GM21360 (cell line): ENCODE measurements around the gene SRCAP.
A peak's percentile ranks its signal among the peaks of the same experiment; 100 is the strongest.

Experiments
- ATAC-seq: cut with Tn5 transposase; IDR thresholded peaks from one replicate; pipeline ENCODE4 v1.9.1; 2021; ENCODE audit warnings: mild to moderate bottlenecking, moderate library complexity; ENCODE audit not compliant: unreplicated experiment

The SRCAP gene

DNA sequence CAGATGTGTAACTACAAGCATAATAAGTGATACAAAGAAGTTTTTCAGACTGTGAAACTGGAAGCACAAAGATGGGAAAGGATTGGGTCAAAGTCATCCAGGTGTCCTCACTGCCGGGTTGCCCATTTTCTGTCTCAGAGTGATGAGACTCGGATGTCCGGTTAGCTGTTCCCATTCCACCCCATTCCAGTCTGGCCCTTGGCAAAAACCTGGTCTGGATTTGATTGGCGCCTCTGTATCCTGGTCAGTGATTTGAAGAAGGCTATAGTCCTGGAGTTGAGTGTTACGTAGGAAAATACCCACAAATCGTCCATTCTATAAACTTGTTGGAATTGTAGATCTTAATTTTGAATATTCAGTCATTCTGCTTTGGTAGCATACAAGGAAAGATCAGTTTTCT lies 29.4 kb downstream of the SRCAP start:
- ATAC-seq, result no peak

DNA sequence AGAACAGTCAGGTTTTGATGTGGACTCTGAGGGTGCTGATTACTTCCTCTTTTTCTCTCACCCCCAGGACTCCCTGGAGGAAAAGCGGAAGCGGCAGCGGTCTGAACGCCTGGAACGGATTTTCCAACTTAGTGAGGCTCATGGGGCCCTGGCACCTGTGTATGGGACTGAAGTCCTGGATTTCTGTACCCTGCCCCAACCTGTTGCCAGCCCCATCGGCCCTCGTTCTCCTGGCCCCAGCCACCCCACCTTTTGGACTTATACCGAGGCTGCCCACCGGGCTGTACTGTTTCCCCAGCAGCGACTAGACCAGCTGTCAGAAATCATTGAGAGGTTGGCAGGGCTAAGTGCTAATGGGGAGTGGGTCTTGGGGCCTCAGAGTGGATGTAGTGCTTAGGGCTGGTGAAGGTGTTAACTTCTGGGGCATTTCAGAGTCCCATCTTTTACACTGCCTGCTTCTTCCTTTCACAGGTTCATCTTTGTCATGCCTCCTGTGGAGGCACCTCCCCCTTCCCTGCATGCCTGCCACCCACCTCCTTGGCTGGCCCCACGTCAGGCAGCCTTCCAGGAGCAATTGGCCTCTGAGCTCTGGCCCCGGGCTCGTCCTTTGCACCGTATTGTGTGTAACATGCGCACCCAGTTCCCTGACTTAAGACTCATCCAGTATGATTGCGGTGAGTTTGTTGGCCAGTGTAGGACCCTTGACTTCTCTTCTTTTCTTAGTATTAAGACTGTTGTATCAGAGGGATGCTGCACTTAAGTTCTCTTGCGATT lies 30.1 kb downstream of the SRCAP start:
- no peak for ATAC-seq

DNA sequence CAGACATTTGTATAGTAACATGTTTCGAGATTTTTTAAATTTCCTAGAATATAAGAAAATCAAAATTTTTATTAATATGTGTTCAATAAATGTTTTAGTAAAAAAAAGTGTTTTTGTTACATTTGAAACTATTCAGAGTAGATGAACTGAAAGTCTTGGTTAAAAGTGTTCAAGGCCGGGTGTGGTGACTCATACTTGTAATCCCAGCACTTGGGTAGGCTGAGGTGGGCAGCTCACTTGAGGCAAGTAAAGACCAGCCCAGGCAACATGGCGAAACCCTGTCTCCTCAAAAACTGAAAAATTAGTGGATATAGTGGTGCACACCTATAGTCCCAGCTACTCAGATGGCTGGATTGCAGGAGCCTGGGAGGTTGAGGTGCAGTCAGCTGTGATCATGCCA lies 32.4 kb downstream of the SRCAP start:
- no peak for ATAC-seq

DNA sequence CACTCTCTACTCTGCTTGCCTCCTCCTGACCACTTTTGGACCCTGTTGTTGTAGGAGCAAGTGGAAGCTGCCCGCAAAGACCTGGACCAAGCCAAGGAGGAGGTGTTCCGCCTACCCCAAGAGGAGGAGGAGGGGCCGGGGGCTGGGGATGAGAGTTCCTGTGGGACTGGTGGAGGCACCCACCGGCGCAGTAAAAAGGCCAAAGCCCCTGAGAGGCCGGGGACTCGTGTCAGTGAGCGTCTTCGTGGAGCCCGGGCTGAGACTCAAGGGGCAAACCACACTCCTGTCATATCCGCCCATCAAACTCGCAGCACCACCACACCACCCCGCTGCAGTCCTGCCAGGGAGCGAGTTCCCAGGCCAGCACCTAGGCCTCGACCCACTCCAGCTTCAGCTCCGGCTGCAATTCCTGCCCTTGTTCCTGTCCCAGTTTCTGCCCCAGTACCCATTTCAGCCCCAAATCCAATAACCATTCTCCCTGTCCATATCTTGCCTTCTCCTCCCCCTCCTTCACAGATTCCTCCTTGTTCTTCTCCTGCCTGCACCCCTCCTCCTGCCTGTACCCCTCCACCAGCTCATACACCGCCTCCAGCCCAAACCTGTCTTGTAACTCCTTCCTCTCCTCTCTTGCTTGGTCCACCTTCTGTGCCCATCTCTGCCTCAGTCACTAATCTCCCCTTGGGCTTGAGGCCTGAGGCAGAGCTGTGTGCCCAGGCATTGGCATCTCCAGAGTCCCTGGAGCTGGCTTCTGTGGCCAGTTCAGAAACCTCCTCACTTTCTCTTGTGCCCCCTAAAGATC lies 38.2 kb downstream of the SRCAP start:
- ATAC-seq, result no peak

DNA sequence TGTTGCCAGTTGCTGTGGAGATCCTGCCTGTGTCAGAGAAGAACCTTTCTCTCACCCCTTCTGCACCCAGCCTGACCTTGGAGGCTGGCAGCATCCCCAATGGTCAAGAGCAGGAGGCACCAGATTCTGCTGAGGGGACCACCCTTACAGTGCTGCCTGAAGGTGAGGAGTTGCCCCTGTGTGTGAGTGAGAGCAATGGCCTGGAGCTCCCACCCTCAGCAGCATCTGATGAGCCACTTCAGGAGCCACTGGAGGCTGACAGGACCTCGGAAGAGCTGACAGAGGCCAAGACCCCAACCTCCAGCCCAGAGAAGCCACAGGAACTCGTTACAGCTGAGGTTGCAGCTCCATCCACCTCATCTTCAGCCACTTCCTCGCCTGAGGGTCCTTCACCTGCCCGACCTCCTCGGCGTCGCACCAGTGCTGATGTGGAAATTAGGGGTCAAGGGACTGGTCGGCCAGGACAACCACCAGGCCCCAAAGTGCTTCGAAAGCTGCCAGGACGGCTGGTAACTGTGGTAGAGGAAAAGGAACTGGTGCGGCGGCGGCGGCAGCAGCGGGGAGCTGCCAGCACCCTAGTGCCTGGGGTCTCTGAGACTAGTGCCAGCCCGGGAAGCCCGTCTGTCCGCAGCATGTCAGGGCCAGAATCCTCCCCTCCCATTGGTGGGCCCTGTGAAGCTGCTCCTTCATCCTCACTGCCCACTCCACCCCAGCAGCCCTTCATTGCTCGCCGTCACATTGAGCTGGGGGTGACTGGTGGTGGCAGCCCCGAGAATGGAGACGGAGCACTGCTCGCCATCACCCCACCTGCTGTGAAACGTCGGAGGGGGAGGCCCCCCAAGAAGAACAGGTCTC lies 39.0 kb downstream of the SRCAP start:
- ATAC-seq, result no peak

DNA sequence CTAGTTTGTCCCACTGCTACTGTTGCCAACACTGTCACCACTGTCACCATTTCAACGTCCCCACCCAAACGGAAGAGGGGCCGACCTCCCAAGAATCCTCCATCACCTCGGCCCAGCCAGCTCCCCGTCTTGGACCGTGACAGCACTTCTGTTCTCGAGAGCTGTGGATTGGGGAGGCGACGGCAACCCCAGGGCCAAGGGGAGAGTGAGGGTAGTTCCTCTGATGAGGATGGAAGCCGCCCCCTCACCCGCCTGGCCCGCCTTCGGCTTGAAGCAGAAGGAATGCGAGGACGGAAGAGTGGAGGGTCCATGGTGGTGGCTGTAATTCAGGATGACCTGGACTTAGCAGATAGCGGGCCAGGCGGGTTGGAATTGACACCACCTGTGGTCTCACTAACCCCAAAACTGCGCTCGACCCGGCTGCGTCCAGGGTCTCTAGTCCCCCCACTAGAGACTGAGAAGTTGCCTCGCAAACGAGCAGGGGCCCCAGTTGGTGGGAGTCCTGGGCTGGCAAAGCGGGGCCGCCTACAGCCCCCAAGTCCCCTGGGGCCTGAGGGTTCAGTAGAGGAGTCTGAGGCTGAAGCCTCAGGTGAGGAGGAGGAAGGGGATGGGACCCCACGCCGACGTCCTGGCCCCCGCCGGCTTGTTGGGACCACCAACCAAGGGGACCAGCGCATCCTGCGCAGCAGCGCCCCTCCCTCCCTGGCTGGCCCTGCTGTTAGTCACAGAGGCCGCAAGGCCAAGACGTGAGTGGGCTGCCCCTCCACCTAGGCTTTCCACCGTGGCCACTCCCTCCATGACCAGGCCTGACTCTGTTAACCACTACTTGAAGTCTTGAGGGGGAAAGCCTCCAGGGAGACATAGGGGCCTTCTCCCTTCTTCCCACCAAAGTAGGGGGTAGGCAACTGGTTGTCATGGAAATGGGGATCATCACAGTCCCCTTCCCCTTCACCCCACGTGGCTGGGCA lies 40.3 kb downstream of the SRCAP start:
- ATAC-seq, result no peak

DNA sequence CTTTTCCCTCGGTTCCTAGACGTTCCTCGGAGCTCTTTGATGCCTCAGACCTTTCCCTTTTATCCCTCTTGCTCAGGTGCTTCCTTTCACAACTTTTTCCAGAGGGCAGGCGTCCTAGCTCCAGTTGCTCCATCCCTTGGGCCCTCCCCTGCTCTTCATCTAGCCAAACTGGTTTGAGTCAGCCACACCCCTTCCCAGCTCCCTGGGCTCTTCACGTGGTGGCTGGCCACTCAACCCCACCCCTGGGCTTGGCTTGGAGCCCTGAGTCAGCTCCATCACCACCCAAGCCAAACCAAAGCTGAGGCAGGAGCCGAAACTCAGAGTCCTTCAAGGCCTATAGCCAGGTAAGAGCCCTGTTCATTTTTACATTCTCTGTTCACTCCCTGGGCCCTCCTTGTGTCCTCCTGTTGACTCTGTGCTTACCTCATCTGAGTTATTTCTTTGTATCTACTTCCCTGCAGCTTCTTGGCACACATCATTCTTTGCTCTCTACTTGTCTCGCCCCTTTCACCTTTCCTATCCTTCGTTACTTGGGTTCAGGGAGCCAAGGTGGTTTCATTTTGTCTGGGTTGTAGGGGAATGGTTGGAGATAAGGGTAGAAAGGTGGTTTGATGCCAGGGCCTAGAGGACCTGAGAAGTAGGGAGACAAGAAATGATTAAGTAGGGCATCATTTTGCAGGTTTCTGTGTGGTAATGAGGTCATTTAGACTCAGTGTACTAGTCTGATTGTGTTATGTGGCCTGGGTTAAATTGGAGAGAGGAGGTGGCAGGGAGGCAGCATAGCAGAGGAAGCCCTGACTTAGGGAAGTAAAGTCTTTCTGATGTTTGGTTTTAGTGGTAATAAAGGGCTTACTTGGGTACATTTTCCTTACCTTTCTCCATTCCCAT lies 41.6 kb downstream of the SRCAP start:
- no peak for ATAC-seq

DNA sequence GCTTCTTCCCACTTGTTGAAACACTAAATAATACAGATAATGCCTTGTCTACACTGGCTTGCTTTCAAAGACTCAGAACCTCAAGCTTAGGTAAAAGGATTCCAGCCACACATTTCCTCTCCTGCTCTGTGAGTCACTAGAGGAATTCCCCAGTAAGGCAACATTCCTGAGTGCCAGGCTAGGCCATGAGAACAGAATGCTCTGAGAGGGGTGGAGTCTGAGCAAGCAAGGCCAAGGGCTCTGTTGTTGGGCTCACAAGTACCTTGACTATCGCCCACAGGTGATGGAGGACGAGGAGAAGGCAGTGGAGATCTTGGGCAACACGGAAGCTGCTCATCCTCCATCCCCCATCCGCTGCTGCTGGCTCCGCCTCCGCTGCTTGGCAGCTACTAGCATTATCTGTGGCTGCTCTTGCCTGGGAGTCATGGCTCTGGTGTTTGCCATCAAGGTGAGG lies 42.5 kb downstream of the SRCAP start:
- no peak for ATAC-seq

DNA sequence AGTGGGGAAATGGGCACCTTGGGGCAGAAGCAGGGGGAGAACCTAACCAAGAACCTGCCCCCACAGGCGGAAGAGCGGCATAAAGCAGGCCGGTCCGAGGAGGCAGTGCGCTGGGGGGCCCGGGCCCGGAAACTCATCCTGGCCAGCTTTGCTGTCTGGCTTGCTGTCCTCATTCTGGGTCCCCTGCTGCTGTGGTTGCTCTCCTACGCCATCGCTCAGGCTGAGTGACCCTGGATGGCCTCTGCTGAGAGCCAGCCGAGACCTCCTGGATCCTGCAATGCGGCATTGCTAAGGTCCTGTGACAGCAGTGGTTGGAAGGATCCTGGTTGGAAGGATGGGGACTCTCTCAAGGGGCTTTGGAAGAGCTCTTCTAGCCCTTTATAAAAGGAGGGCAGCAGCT lies 44.7 kb downstream of the SRCAP start:
- ATAC-seq, result no peak

DNA sequence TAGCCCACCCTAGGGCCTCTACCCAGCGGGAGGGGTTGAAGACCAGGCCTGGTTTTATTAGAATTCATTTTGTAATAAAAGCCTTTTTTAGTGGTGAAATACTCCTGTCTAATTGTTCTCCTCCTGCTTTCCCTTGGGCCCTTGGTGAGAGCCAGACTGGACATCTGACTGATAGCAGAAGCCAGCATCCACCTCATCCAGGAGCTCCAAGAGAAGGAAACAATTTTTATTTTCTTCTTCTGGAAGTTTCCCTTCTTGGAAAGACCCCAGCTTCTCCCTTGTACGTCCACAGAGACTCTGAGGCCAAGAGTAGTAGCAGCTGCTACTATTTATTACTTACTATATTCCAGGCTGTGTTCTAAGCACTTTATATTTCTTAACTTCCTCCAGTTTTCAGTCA lies 45.2 kb downstream of the SRCAP start:
- no peak for ATAC-seq

DNA sequence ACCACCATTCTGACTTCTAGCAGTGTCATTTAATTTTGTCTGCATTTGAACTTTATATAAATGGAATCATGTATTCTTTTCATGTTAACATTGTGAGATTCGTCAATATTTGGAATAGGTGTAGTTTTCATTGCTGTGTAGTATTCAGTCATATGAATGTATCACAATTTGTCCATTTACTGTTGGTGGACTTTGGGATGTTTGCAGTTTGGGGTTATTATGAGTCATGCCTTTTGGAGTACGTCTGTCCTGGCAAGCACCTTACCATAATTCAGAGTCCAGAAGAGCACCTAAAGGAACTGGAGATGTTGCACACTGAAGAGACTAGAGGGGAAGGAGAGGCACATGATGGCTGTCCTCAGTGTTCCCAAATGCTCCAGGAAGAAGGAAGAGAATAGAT lies 46.1 kb downstream of the SRCAP start:
- no peak for ATAC-seq

DNA sequence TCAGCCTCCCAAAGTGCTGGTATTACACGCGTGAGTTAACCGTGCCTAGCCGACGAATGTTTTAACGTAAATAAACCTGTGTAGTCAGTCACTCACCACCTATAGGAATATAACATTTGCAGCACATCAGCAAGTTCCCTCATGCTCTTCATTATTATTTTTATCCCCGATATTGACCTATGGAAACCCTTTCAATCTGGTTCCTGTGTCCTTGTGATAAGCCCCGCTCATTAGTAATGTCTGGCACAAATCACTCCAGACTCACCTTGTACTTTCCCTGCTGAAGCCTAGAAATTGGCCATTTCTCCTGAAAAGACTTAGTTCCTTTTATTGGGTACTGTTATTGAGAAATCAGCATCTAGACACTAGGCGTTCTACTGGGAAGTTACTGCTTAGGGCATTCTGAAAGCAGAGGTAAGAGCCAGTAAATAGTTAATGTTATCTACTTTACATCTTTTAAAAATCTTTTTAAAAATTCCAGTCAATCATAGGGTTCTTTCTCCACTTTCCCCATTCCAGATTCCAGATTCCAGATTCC lies 47.7 kb downstream of the SRCAP start:
- no peak for ATAC-seq

DNA sequence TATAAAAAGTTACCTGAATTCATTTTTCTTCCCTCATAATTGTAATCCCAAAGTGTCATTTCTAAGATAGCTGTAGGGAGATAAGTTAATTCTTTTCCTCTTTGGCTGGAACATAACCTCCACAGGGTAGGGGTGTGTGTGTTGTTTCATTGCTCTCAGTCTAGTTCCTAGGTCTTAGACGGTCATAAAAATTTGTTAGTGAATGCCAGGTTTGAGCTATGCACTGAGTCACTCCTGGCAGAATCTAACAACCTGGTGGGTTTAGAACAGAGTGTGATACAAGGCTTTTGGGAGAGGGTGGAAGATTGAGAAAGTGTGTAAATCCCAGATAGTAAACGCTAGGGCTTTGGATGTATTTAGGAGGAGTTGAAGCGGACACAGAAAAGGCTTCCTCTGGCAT lies 48.4 kb downstream of the SRCAP start:
- no peak for ATAC-seq

DNA sequence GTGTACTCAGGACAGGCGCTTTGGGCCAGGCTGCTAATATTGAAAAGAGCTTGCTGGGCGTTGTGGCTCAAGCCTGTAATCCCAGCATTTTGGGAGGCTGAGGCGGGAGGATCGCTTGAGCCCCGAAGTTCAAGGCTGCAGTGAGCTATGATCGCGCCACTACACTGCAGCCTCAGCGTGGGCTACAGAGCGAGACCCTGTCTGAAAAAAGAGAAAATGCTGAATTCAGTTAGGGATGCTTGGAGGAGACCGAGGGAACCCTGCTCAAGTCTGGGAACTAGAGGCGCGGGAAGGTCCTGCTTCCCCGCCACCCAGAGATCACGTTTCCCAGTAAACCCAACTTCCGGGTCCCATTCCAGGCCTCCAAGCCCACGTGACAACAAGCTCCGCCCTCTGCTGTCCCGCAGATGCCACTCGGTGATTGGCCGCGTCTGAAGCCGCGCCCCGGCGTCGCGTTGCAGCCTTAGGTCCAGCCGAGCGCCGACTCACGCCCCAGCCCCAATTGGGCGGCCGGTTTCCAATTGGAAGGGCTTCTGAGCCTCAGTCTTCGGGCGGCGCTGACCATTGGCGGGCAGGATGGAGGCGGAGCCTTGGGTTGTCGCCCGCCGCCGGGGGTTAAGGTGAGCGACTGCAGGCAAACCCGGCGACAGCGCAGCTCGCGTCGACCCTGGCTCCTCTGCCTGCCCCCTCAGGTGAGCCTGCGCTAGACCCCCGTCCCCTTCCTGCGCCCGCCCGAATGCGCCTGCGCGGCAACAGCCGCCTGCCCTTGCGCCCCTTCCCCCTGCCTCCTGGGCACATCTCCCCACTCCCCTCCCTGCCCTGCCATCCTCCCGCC lies 49.0 kb downstream of the SRCAP start, which contains the start of gene PHKG2:
Gene PHKG2, plus strand, starts transcription at position 627 of the 835 bp plus-strand sequence. CDS start 396 bp downstream, outside the sequence.
- peak; percentile 96 for ATAC-seq

DNA sequence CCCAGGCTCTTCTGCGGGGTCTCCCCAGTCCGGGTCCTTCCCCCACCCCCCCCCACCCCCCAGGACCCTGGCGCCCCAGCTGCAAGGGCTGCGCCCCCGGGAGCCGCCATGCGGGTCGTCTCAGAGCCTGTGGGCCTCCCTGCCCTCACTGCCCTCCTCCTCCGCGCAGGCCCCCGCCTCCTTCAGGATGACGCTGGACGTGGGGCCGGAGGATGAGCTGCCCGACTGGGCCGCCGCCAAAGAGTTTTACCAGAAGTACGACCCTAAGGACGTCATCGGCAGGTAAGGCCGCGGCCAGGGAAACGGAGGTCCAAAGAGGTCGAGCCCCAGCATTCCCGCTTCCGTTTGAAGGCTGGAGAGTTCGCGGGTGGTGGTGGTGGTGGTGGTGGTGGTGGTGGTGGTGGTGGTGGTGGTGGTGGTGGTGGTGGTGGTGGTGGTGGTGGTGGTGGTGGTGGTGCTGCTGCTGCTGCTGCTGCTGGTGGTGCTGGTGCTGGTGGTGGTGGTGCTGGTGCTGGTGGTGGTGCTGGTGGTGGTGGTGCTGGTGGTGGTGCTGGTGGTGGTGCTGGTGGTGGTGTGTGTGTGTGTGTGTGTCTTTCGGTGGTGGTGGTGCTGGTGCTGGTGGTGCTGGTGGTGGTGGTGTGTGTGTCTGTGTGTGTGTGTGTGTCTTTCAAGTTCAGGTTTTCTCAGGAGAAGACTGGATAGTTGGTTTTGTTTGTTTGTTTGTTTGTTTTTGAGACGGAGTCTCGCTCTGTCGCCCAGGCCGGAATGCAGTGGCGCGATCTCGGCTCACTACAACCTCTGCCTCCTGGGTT lies 49.9 kb downstream of the SRCAP start:
- peak; percentile 10 for ATAC-seq

DNA sequence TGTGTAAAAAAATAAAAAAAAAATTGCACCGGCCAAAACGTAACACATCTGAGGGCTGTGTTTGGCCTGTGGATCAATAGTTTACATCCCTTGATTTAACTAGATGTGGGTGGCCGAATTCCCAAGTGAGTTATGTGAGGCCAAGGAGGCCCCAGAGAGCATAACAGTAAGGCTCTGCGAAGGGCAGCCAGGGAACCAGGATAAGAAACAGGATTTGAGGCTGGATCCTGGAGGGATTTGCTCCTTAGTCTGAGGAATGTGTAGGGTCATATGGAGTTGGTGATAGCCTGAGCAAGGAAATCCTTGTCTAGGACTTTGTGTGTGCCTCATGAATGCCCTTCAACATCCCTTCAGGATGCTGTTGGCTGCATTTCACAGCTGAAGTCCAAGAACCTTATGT lies 51.2 kb downstream of the SRCAP start:
- ATAC-seq, result no peak

DNA sequence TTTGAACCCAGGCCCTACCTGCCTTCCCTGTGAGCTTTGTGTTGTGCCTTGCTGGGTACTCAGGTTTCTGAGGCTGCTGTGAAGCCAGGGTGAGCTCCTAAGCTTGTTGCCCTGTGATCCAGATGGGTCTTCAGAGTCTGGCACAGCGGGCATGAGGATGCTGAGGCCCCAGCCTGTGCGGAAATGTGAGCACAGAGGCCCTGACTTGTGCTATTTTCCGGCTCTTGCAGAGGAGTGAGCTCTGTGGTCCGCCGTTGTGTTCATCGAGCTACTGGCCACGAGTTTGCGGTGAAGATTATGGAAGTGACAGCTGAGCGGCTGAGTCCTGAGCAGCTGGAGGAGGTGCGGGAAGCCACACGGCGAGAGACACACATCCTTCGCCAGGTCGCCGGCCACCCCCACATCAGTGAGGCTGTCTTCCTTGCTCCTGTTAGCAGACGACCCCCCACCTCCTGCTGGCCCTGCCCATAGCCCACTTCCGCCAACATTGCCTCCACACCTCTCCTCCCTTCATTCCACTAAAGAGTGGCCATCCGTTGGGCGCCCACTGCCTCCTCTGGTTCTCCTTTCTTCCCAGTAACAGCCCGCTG lies 52.0 kb downstream of the SRCAP start:
- no peak for ATAC-seq
